K562 (cell line): ENCODE measurements around the gene SIK3. TPM values are rescaled to one million over a fixed set of nuclear protein-coding genes. Genes with fewer than 3 reads are reported as not detected.

Experiments used
- ATAC-seq: fragments of 200-7000 bp; cut with Tn5 transposase; 3 replicates; pipeline ENCODE4 v1.9.1; 2020; ENCODE audit warnings: moderate library complexity
- BruUV-seq: library from RNA; stranded (reverse); fragments of 400-500 nt; replicated peaks from 2 replicates; lab custom pipeline; 2021; lab: Mats Ljungman, UMichigan
- CTCF ChIA-PET: fragments of 300-600 bp; formaldehyde crosslinking; extraction: SDS; loops from one replicate; lab custom pipeline; 2021; ENCODE audit warnings: low intra/inter-chr PET ratio; lab: Yijun Ruan, JAX
- POLR2A ChIA-PET: fragments of 300-600, 350-650 bp; sonication (Branson Sonifier 250); formaldehyde crosslinking; extraction: SDS; loops from one replicate; lab custom pipeline; 2021; ENCODE audit warnings: antibody characterized with exemption, inconsistent platforms; lab: Yijun Ruan, JAX
- DNase-seq, 4 experiments: peaks; one replicate each; pipeline versions ENCODE4 v3.0.0 to v3.0.0-alpha.2; 2011 to 2018; ENCODE audit warnings: low spot score in 3 of 4, mixed read lengths in 3 of 4; ENCODE audit errors: extremely low read depth in 1 of 4
- FAIRE-seq: peaks from 2 replicates; lab custom pipeline; 2011; peaks lifted over from hg19 to GRCh38; lab: Jason Lieb, UNC
- H2AFZ ChIP-seq: 2 replicates; pipeline ENCODE4 v1.6.0; 2011; ENCODE audit warnings: low read depth, low read length, control low read depth, inconsistent platforms
- H3K27ac ChIP-seq: fragments of 200-600 bp; 3 replicates; pipeline ENCODE4 v1.8.0; 2011; ENCODE audit warnings: low read depth, mild to moderate bottlenecking, control low read depth, inconsistent platforms, low read length, moderate library complexity, mixed read lengths; ENCODE audit errors: extremely low read depth
- H3K27me3 ChIP-seq, 2 experiments: fragments of 300-600 bp in 1 of 2; 2 replicates in 1 of 2; 3 replicates in 1 of 2; pipeline versions ENCODE4 v1.6.0 to v1.8.0; 2011; ENCODE audit warnings: inconsistent platforms in 2 of 2, low read length in 2 of 2, mild to moderate bottlenecking in 1 of 2, mixed read lengths in 1 of 2, moderate library complexity in 1 of 2; ENCODE audit not compliant: control insufficient read depth in 2 of 2, insufficient read depth in 2 of 2
- H3K36me3 ChIP-seq: fragments of 300-600 bp; 3 replicates; pipeline ENCODE4 v1.8.0; 2011; ENCODE audit warnings: mild to moderate bottlenecking, low read length, inconsistent platforms; ENCODE audit not compliant: control insufficient read depth, insufficient read depth
- H3K4me1 ChIP-seq, 2 experiments: fragments of 200-600 bp in 1 of 2; replicated peaks in 1 of 2; 2 replicates in 1 of 2; 3 replicates in 1 of 2; pipeline versions ENCODE4 v1.5.1 to v1.8.0; 2011; ENCODE audit warnings: inconsistent platforms in 2 of 2, low read length in 2 of 2, mild to moderate bottlenecking in 1 of 2, mixed read lengths in 1 of 2, moderate library complexity in 1 of 2; ENCODE audit not compliant: control insufficient read depth in 2 of 2, insufficient read depth in 2 of 2
- H3K4me2 ChIP-seq: 2 replicates; pipeline ENCODE4 v1.6.1; 2011; ENCODE audit warnings: low read length, control low read depth, inconsistent platforms, mixed read lengths; ENCODE audit not compliant: insufficient read depth
- H3K4me3 ChIP-seq: fragments of 200-600 bp; sonication (generic), shearing (Covaris generic); 2 replicates; pipeline ENCODE4 v1.5.1; 2016; ENCODE audit warnings: control low read depth, inconsistent platforms
- H3K79me2 ChIP-seq: fragments of 200-600 bp; 3 replicates; pipeline ENCODE4 v1.8.0; 2011; ENCODE audit warnings: low read length, inconsistent platforms; ENCODE audit not compliant: control insufficient read depth, insufficient read depth
- H3K9ac ChIP-seq, 2 experiments: 2 replicates each; pipeline versions ENCODE4 v1.6.0 to v1.6.1; 2011; ENCODE audit warnings: low read depth in 2 of 2, low read length in 2 of 2, control low read depth in 1 of 2, inconsistent platforms in 1 of 2, mild to moderate bottlenecking in 1 of 2, mixed read lengths in 1 of 2; ENCODE audit not compliant: insufficient read depth in 1 of 2
- H3K9me1 ChIP-seq: one replicate; pipeline ENCODE4 v1.6.0; 2011; ENCODE audit warnings: inconsistent platforms, mild to moderate bottlenecking, low read length, moderate library complexity; ENCODE audit not compliant: control insufficient read depth, insufficient read depth
- H3K9me3 ChIP-seq: replicated peaks from 2 replicates; pipeline ENCODE4 v1.5.1; 2011; ENCODE audit warnings: low read depth, low read length, inconsistent platforms; ENCODE audit not compliant: control insufficient read depth, insufficient read depth
- H4K20me1 ChIP-seq: replicated peaks from 2 replicates; pipeline ENCODE4 v1.6.1; 2011; ENCODE audit warnings: low read length, inconsistent platforms, mixed read lengths; ENCODE audit not compliant: control insufficient read depth, insufficient read depth
- BCL6 ChIP-seq: fragments of 250-450 bp; sonication (Bioruptor Pico); IDR thresholded peaks from 2 replicates; pipeline ENCODE4 v1.4.0; 2020
- CHCHD3 ChIP-seq: fragments of 250-450 bp; sonication (Bioruptor Pico); IDR thresholded peaks from 2 replicates; pipeline ENCODE4 v2.1.2; 2022; ENCODE audit warnings: mild to moderate bottlenecking
- DIDO1 ChIP-seq: fragments of 450-650 bp; IDR thresholded peaks from 2 replicates; pipeline ENCODE4 v1.6.1; 2016; ENCODE audit warnings: low read depth, missing biosample characterization, missing genetic modification characterization
- DNMT1 ChIP-seq: fragments of 450-650 bp; IDR thresholded peaks from 2 replicates; pipeline ENCODE4 v1.6.1; 2016; ENCODE audit warnings: antibody characterized with exemption, mild to moderate bottlenecking
- FOXA3 ChIP-seq, 2 experiments: fragments of 450-650 bp in 1 of 2; sonication (generic) in 1 of 2; formaldehyde crosslinking; IDR thresholded peaks in 1 of 2; conservative IDR thresholded peaks in 1 of 2; 2 replicates each; pipeline versions ENCODE4 v1.4.0 to v1.8.0; 2020 to 2022; ENCODE audit warnings: mild to moderate bottlenecking in 2 of 2, missing genetic modification reagents in 1 of 2
- FOXO4 ChIP-seq: fragments of 450-650 bp; formaldehyde crosslinking; IDR thresholded peaks from 2 replicates; pipeline ENCODE4 v1.4.0; 2020; ENCODE audit warnings: mild to moderate bottlenecking, moderate library complexity
- IFI16 ChIP-seq: fragments of 250-450 bp; sonication (Bioruptor Pico); IDR thresholded peaks from 2 replicates; pipeline ENCODE4 v2.1.2; 2022; ENCODE audit warnings: mild to moderate bottlenecking, inconsistent platforms
- KAT7 ChIP-seq: sonication (generic); formaldehyde crosslinking; IDR thresholded peaks from 2 replicates; pipeline ENCODE4 v1.8.0; 2022; ENCODE audit warnings: missing genetic modification reagents, mild to moderate bottlenecking, borderline replicate concordance
- KAT8 ChIP-seq: fragments of 450-650 bp; IDR thresholded peaks from 2 replicates; pipeline ENCODE4 v1.6.1; 2016; ENCODE audit warnings: low read depth, mild to moderate bottlenecking
- MTA2 ChIP-seq: fragments of 450-650 bp; IDR thresholded peaks from 2 replicates; pipeline ENCODE4 v1.6.1; 2016; ENCODE audit warnings: low read depth
- NFE2 ChIP-seq: IDR thresholded peaks from 2 replicates; pipeline ENCODE4 v1.6.1; 2014; ENCODE audit warnings: antibody characterized with exemption, low read depth
- NFYB ChIP-seq: IDR thresholded peaks from 2 replicates; pipeline ENCODE4 v1.6.1; 2011; ENCODE audit warnings: mild to moderate bottlenecking, moderate library complexity; ENCODE audit not compliant: insufficient read length; ENCODE audit errors: extremely low read depth
- OTX1 ChIP-seq: fragments of 450-650 bp; formaldehyde crosslinking; IDR thresholded peaks from 2 replicates; pipeline ENCODE4 v1.4.0; 2022; ENCODE audit warnings: mild to moderate bottlenecking
- POU5F1 ChIP-seq: fragments of 150-350 bp; IDR thresholded peaks from 2 replicates; pipeline ENCODE4 v1.6.1; 2014; ENCODE audit warnings: borderline replicate concordance, low read length, low read depth, mild to moderate bottlenecking; ENCODE audit not compliant: partially characterized antibody
- PURB ChIP-seq: sonication (generic); formaldehyde crosslinking; IDR thresholded peaks from 2 replicates; pipeline ENCODE4 v1.9.0; 2021; ENCODE audit warnings: low read depth, mild to moderate bottlenecking, missing genetic modification reagents
- SMC3 ChIP-seq: conservative IDR thresholded peaks from 2 replicates; pipeline ENCODE4 v1.6.1; 2011; ENCODE audit warnings: low read depth, low read length, improper control_type of control experiment; ENCODE audit not compliant: insufficient read depth
- SREBF1 ChIP-seq: fragments of 150-350 bp; IDR thresholded peaks from 2 replicates; pipeline ENCODE4 v1.6.1; 2014; ENCODE audit warnings: antibody characterized with exemption, low read depth, low read length, borderline replicate concordance
- SRSF9 ChIP-seq: fragments of 200-400 bp; formaldehyde crosslinking; IDR thresholded peaks from 2 replicates; pipeline ENCODE4 v1.6.1; 2017; ENCODE audit warnings: low read depth, low read length, borderline replicate concordance
- TCF3 ChIP-seq: sonication (generic); formaldehyde crosslinking; IDR thresholded peaks from 2 replicates; pipeline ENCODE4 v1.4.0; 2020; ENCODE audit warnings: mild to moderate bottlenecking, missing genetic modification reagents
- ZNF134 ChIP-seq: fragments of 250-450 bp; sonication (Bioruptor Pico); conservative IDR thresholded peaks from 2 replicates; pipeline ENCODE4 v1.4.0; 2020
- ZNF212 ChIP-seq: fragments of 450-650 bp; formaldehyde crosslinking; IDR thresholded peaks from 2 replicates; pipeline ENCODE4 v1.4.0; 2020; ENCODE audit warnings: mild to moderate bottlenecking
- ZNF316 ChIP-seq: fragments of 450-650 bp; IDR thresholded peaks from 2 replicates; pipeline ENCODE4 v1.6.1; 2016
- ZNF431 ChIP-seq: sonication (generic); formaldehyde crosslinking; IDR thresholded peaks from 2 replicates; pipeline ENCODE4 v1.8.0; 2022; ENCODE audit warnings: mild to moderate bottlenecking, missing genetic modification reagents
- ZNF507 ChIP-seq: conservative IDR thresholded peaks from 2 replicates; pipeline ENCODE4 v1.6.1; 2017; ENCODE audit warnings: missing genetic modification characterization, missing compliant biosample characterization
- ZZZ3 ChIP-seq: fragments of 450-650 bp; IDR thresholded peaks from 2 replicates; pipeline ENCODE4 v1.6.1; 2016; ENCODE audit warnings: antibody characterized with exemption, mild to moderate bottlenecking, moderate library complexity
- WGBS: fragments of 100-300 bp; shearing (Covaris generic); methylation state at CpG from one replicate; pipeline ENCODE4 v1.1.6; 2016; ENCODE audit warnings: low coverage, mixed read lengths; ENCODE audit not compliant: insufficient coverage; ENCODE audit errors: missing lambda C conversion rate; 5-methylcytosine and 5-hydroxymethylcytosine counted together
- in situ Hi-C: fragments of 300-500 bp; cut with MboI; formaldehyde crosslinking; loops from 4 replicates; pipeline ENCODE4 v1.15.0; 2018; ENCODE audit warnings: inconsistent platforms, mixed read lengths
- intact Hi-C: fragments of 100-400 bp; cut with micrococcal nuclease; formaldehyde crosslinking; loops from 2 replicates; pipeline ENCODE4 v1.14.2; 2022
- polyA plus RNA-seq, 8 experiments: library from polyadenylated mRNA; depleted of rRNA in 4 of 8; stranded (reverse) in 5 of 8; unstranded in 3 of 8; fragments of >200 nt; fragmentation: Nextera tagmentation in 2 of 8; fragmentation: Illumina TruSeq in 1 of 8; extraction: Ambion mirVana in 2 of 8; extraction: Trizol in 1 of 8; gene quantifications; 2 replicates each; pipeline versions ENCODE4 v1.2.1 to v1.2.3, GENCODE V29; 2011 to 2014; ENCODE audit warnings: inconsistent platforms in 1 of 8, missing spikeins in 1 of 8
- total RNA-seq, 7 experiments: library from RNA; depleted of rRNA in 6 of 7; stranded (reverse); fragments of >200 nt in 6 of 7; fragmentation: Illumina TruSeq in 2 of 7; extraction: Trizol in 2 of 7; gene quantifications; 2 replicates each; pipeline versions ENCODE4 v1.2.1 to v1.2.3, GENCODE V29; 2011 to 2021; ENCODE audit warnings: low replicate concordance in 1 of 7

Gene SIK3
- total and polyA plus RNA-seq, 9 of the 15 experiments (the other 6 are each of a cell fraction or from before 2014, with no cell fraction given) = 1.6 to 21.6 (median 8.0) TPM

GRCh38 chr11:116852261-116853031 lies 245.8 kb downstream of the SIK3 start:
- H3K27me3 ChIP-seq = no peaks in the 10 kb centered on the region
- no peaks in the 10 kb centered on the region for H4K20me1 ChIP-seq
- ATAC-seq (peak; percentile 78), DNase-seq (no peak), FAIRE-seq (no peak)
- H3K4me1 ChIP-seq = peaks cover 0 to 14% of the 10 kb centered on the region in 2 experiments; a peak in 3 of 5 replicates
- H3K9me3 ChIP-seq = no peaks in the 10 kb centered on the region
- no peak overlapping the region for H3K4me2 ChIP-seq
- no peak overlapping the region for H2AFZ ChIP-seq
- POLR2A ChIA-PET = interaction anchor here (0.6 to 1.3 kb wide), 3 partner anchors 16 to 64 kb away, joined by 3 read pairs; no protein-coding TSS in a partner anchor
- no peaks in the 10 kb centered on the region for H3K9me1 ChIP-seq
- H3K27ac ChIP-seq = no peak overlapping the region
- in situ Hi-C loops (no loop called here), intact Hi-C loops (no loop called here)
- no TSS peak for BruUV-seq
- CTCF ChIA-PET = interaction anchor here (1.1 kb wide), 1 partner anchor 254 kb away, joined by 3 read pairs; no protein-coding TSS in a partner anchor
- peaks cover 40% of the 10 kb centered on the region; the same call in 2 of the 3 replicates for H3K36me3 ChIP-seq
- no peaks in the 10 kb centered on the region for H3K79me2 ChIP-seq
- H3K4me3 ChIP-seq = no peak overlapping the region
- H3K9ac ChIP-seq = no peak overlapping the region
- 41% methylated on average over 5 of the region's 5 CpGs for WGBS
- no peak for TF ChIP-seq PURB (CRISPR knock-in tag)
- TF ChIP-seq DIDO1 (tag) = no peak
- TF ChIP-seq POU5F1 = no peak
- TF ChIP-seq ZNF316 = peak; percentile 91
- no peak for TF ChIP-seq NFYB
- no peak for TF ChIP-seq KAT8
- TF ChIP-seq FOXA3 (CRISPR knock-in tag; conservative IDR thresholded peaks at IDR 0.05 in 1 of 2, IDR thresholded peaks at IDR 0.05 in 1 of 2) = peak; percentile 67 to 95; a peak in 3 of 4 replicates
- TF ChIP-seq TCF3 (CRISPR knock-in tag) = 0 out of 2 replicates have a peak, but pooled peaks have one; percentile 19
- TF ChIP-seq BCL6 (CRISPR knock-in tag) = no peak
- no peak for TF ChIP-seq ZNF212 (CRISPR knock-in tag)
- TF ChIP-seq MTA2 = no peak
- TF ChIP-seq CHCHD3 (CRISPR knock-in tag) = no peak
- TF ChIP-seq DNMT1 = no peak
- no peak for TF ChIP-seq KAT7 (CRISPR knock-in tag)
- no peak for TF ChIP-seq OTX1
- TF ChIP-seq ZNF431 (CRISPR knock-in tag) = no peak
- TF ChIP-seq SREBF1 = no peak
- no peak for TF ChIP-seq ZNF134 (CRISPR knock-in tag)
- no peak for TF ChIP-seq ZZZ3
- TF ChIP-seq IFI16 (CRISPR knock-in tag) = no peak
- TF ChIP-seq FOXO4 (CRISPR knock-in tag) = no peak
- TF ChIP-seq SMC3 = no peak
- peak; percentile 23; the same call in 1 of the 2 replicates for TF ChIP-seq NFE2
- no peak for TF ChIP-seq SRSF9
- no peak for TF ChIP-seq ZNF507 (tag)
